ENCODE results near the gene ASAP3.

DNA sequence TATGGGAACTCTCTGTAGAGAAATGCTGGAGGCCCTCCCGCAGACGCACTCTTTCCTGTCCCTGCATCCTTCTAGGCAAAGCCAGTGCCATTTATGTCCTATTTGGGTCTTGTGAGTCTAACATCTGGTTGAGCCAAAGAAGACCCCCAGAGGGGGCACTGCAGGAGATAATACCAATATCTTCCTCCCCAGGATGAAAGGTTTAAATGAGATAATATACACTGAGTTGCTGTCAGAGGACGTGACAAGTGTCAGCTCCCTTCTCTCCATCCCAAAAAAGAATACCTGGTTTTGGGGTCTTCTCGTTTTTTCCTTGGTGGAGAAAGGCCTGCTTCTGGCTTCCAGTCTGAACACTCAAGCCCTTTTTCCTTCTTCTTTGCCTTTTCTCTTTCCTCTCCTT lies 67.0 kb downstream of the ASAP3 start:
- no peak for TF ChIP-seq POLR2A (IDR thresholded peaks at IDR 0.05)
- TF ChIP-seq, protein P1, sequence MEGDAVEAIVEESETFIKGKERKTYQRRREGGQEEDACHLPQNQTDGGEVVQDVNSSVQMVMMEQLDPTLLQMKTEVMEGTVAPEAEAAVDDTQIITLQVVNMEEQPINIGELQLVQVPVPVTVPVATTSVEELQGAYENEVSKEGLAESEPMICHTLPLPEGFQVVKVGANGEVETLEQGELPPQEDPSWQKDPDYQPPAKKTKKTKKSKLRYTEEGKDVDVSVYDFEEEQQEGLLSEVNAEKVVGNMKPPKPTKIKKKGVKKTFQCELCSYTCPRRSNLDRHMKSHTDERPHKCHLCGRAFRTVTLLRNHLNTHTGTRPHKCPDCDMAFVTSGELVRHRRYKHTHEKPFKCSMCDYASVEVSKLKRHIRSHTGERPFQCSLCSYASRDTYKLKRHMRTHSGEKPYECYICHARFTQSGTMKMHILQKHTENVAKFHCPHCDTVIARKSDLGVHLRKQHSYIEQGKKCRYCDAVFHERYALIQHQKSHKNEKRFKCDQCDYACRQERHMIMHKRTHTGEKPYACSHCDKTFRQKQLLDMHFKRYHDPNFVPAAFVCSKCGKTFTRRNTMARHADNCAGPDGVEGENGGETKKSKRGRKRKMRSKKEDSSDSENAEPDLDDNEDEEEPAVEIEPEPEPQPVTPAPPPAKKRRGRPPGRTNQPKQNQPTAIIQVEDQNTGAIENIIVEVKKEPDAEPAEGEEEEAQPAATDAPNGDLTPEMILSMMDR (IDR thresholded peaks at IDR 0.05): no peak
